ENCODE measurements around the gene GHITM. TPM values are rescaled to one million over a fixed set of nuclear protein-coding genes. Genes with fewer than 3 reads are reported as not detected.
"Not testable (repeated sequence)": the region's sequence is repeated elsewhere in the genome, so short reads cannot be mapped to it uniquely, and the experiment has no call there.

GHITM gene
- total RNA-seq, 2 donors from 2014 or later = 284 to 404 TPM

- H3K4me1 ChIP-seq = peaks cover 5% of the 10 kb centered on the region
- no peak for TF ChIP-seq CTCF (IDR thresholded peaks at IDR 0.05)
- no peak overlapping the region for H3K27ac ChIP-seq
- no peak for DNase-seq
- no peaks in the 10 kb centered on the region for H3K9me3 ChIP-seq
- intact Hi-C loops (cut with DNase I) = no loop called here
- no peaks in the 10 kb centered on the region for H3K27me3 ChIP-seq
- no peak overlapping the region for H3K4me3 ChIP-seq
- H3K36me3 ChIP-seq = no peaks in the 10 kb centered on the region
- H3K9ac ChIP-seq (ENCODE audit: low read depth in 2 of 2, low read length in 2 of 2) = peak overlapping the region in 1 of 2 donors; percentile 66
Observed at GRCh38 chr10:84179059-84179710, 39.9 kb downstream of the GHITM start.

DNA sequence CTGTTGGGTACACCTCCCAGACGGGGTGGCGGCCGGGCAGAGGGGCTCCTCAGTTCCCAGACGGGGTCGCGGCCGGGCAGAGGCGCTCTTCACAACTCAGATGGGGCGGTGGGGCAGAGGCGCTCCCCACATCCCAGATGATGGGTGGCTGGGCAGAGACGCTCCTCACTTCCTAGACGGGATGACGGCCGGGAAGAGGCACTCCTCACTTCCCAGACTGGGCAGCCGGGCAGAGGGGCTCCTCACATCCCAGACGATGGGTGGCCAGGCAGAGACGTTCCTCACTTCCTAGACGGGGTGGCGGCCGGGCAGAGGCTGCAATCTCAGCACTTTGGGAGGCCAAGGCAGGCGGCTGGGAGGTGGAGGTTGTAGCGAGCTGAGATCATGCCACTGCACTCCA is 41.1 kb downstream of the GHITM start:
- H3K36me3 ChIP-seq; H3K4me3 ChIP-seq; H3K9ac ChIP-seq (ENCODE audit: low read depth in 2 of 2, low read length in 2 of 2); H3K4me1 ChIP-seq; DNase-seq; H3K27ac ChIP-seq; H3K27me3 ChIP-seq; H3K9me3 ChIP-seq; intact Hi-C loops (cut with DNase I): not testable (repeated sequence)

- intact Hi-C loops (cut with DNase I) = no loop called here
- Histone ChIP-seq H3K9me3 (no peaks in the 10 kb centered on the region), H3K27me3 (no peaks in the 10 kb centered on the region), H3K4me1 (peaks cover 7% of the 10 kb centered on the region), H3K9ac (ENCODE audit: low read depth in 2 of 2, low read length in 2 of 2) (no peak overlapping the region), H3K36me3 (no peaks in the 10 kb centered on the region), H3K4me3 (no peak overlapping the region), H3K27ac (no peak overlapping the region)
- no peak for DNase-seq
- no peak for TF ChIP-seq CTCF (IDR thresholded peaks at IDR 0.05)
Observed at GRCh38 chr10:84181631-84182030, 42.3 kb downstream of the GHITM start.

- H3K9me3 ChIP-seq = no peaks in the 10 kb centered on the region
- no peak overlapping the region for H3K4me3 ChIP-seq
- H3K36me3 ChIP-seq = no peaks in the 10 kb centered on the region
- H3K27me3 ChIP-seq = no peaks in the 10 kb centered on the region
- TF ChIP-seq CTCF (IDR thresholded peaks at IDR 0.05) = no peak
- H3K27ac ChIP-seq = peak overlapping the region; percentile 20
- H3K4me1 ChIP-seq = peaks cover 4% of the 10 kb centered on the region
- peak overlapping the region in 1 of 2 donors; percentile 28 for H3K9ac ChIP-seq (ENCODE audit: low read depth in 2 of 2, low read length in 2 of 2)
- intact Hi-C loops (cut with DNase I) = no loop called here
- peak; percentile 89 for DNase-seq
Observed at GRCh38 chr10:84184517-84184916, 45.2 kb downstream of the GHITM start.

- Histone ChIP-seq H3K36me3 (no peaks in the 10 kb centered on the region), H3K9ac (ENCODE audit: low read depth in 2 of 2, low read length in 2 of 2) (no peak overlapping the region), H3K4me1 (peaks cover 4% of the 10 kb centered on the region), H3K27me3 (no peaks in the 10 kb centered on the region), H3K9me3 (no peaks in the 10 kb centered on the region), H3K27ac (no peak overlapping the region), H3K4me3 (no peak overlapping the region)
- intact Hi-C loops (cut with DNase I) = no loop called here
- TF ChIP-seq CTCF (IDR thresholded peaks at IDR 0.05) = no peak
- DNase-seq = no peak
Observed at GRCh38 chr10:84185526-84186175, 46.3 kb downstream of the GHITM start.

GRCh38 chr10:84188815-84189214 is 49.5 kb downstream of the GHITM start:
- H3K9ac ChIP-seq (ENCODE audit: low read depth in 2 of 2, low read length in 2 of 2) = no peak overlapping the region
- H3K36me3 ChIP-seq = no peaks in the 10 kb centered on the region
- H3K27me3 ChIP-seq = no peaks in the 10 kb centered on the region
- intact Hi-C loops (cut with DNase I) = no loop called here
- TF ChIP-seq CTCF (IDR thresholded peaks at IDR 0.05) = no peak
- no peaks in the 10 kb centered on the region for H3K9me3 ChIP-seq
- H3K4me3 ChIP-seq = no peak overlapping the region
- DNase-seq = peak; percentile 60
- H3K4me1 ChIP-seq = peaks cover 4% of the 10 kb centered on the region
- H3K27ac ChIP-seq = peak overlapping the region; percentile 59

Measured in colonic mucosa (tissue), 4 donors.